T-cell (primary cell): ENCODE measurements around the gene GPR137. TPM values are rescaled to one million over a fixed set of nuclear protein-coding genes. Genes with fewer than 3 reads are reported as not detected.
"Not testable (repeated sequence)": the region's sequence is repeated elsewhere in the genome, so short reads cannot be mapped to it uniquely, and the experiment has no call there.

Source experiments
- ATAC-seq, 4 experiments: fragments of 200-7000 bp in 3 of 4; fragments of 150-1000 bp in 1 of 4; cut with Tn5 transposase; replicated peaks in 1 of 4; 1 replicate in 3 of 4; 2 replicates in 1 of 4; pipeline ENCODE4 v1.10.0; 2021; ENCODE audit warnings: moderate library complexity in 3 of 4, mild to moderate bottlenecking in 2 of 4, moderate number of reproducible peaks in 1 of 4
- CTCF ChIA-PET, 2 donors: fragments of 300-600 bp; sonication (Branson Sonifier 250); formaldehyde crosslinking; loops; one replicate each; lab custom pipeline; 2022; ENCODE audit warnings: antibody characterized with exemption in 2 of 2; lab: Charles Lee
- POLR2A ChIA-PET, 2 donors: fragments of 300-600 bp; sonication (Branson Sonifier 250); formaldehyde crosslinking; loops; one replicate each; lab custom pipeline; 2022; ENCODE audit warnings: antibody characterized with exemption in 2 of 2; lab: Charles Lee
- DNase-seq, 35 experiments: peaks; one replicate each; pipeline versions ENCODE4 v3.0.0 to v3.0.0-alpha.2; 2013 to 2023
- H3K27ac ChIP-seq: one replicate; pipeline ENCODE4 v1.5.1; 2013; ENCODE audit warnings: low read length
- H3K27me3 ChIP-seq, 2 experiments: replicated peaks in 1 of 2; 1 replicate in 1 of 2; 2 replicates in 1 of 2; pipeline versions ENCODE4 v1.6.1 to v1.7.0; 2013; ENCODE audit warnings: low read length in 1 of 2, mixed read lengths in 1 of 2; ENCODE audit not compliant: control insufficient read depth in 2 of 2, insufficient read depth in 2 of 2; ENCODE audit errors: extremely low read depth in 1 of 2
- H3K36me3 ChIP-seq, 2 donors: 1 replicate in 1 of 2; 2 replicates in 1 of 2; pipeline versions ENCODE4 v1.6.1 to v1.7.0; 2013; ENCODE audit warnings: low read length in 1 of 2; ENCODE audit not compliant: control insufficient read depth in 2 of 2, insufficient read depth in 1 of 2; ENCODE audit errors: extremely low read depth in 1 of 2
- H3K4me1 ChIP-seq, 2 experiments: 1 replicate in 1 of 2; 2 replicates in 1 of 2; pipeline versions ENCODE4 v1.6.1 to v1.7.0; 2013; ENCODE audit warnings: low read length in 2 of 2, mixed read lengths in 1 of 2; ENCODE audit not compliant: insufficient read depth in 2 of 2, control insufficient read depth in 1 of 2; ENCODE audit errors: extremely low read depth in 1 of 2
- H3K4me3 ChIP-seq, 2 donors: 1 replicate in 1 of 2; 2 replicates in 1 of 2; pipeline versions ENCODE4 v1.5.1 to v1.7.0; 2013; ENCODE audit warnings: mild to moderate bottlenecking in 2 of 2, low read length in 1 of 2, moderate library complexity in 1 of 2; ENCODE audit not compliant: control insufficient read depth in 1 of 2; ENCODE audit errors: extremely low read depth in 1 of 2
- H3K9me3 ChIP-seq: 2 replicates; pipeline ENCODE4 v1.7.0; 2013
- H3K27ac Mint-ChIP-seq, 2 donors: one replicate each; pipeline ENCODE4 v1.8.0; 2020 to 2021; ENCODE audit warnings: mild to moderate bottlenecking in 2 of 2, mixed read lengths in 2 of 2
- H3K27me3 Mint-ChIP-seq, 2 donors: one replicate each; pipeline ENCODE4 v1.8.0; 2021 to 2022; ENCODE audit warnings: mixed read lengths in 2 of 2
- H3K36me3 Mint-ChIP-seq: one replicate; pipeline ENCODE4 v1.8.0; 2021; ENCODE audit warnings: mixed read lengths
- H3K4me1 Mint-ChIP-seq, 3 donors: one replicate each; pipeline ENCODE4 v1.8.0; 2020 to 2022; ENCODE audit warnings: mixed read lengths in 3 of 3, mild to moderate bottlenecking in 1 of 3
- H3K4me3 Mint-ChIP-seq, 3 donors: one replicate each; pipeline ENCODE4 v1.8.0; 2020 to 2022; ENCODE audit warnings: mild to moderate bottlenecking in 3 of 3, mixed read lengths in 3 of 3, moderate library complexity in 3 of 3
- H3K9me3 Mint-ChIP-seq, 3 donors: one replicate each; pipeline ENCODE4 v1.8.0; 2020 to 2022; ENCODE audit warnings: mixed read lengths in 3 of 3
- WGBS: methylation state at CpG from one replicate; pipeline ENCODE4 v1.1.5; 2013; ENCODE audit warnings: missing lambda C conversion rate; ENCODE audit not compliant: insufficient coverage; 5-methylcytosine and 5-hydroxymethylcytosine counted together
- total RNA-seq, 35 experiments: library from RNA in 6 of 35; stranded (reverse) in 6 of 35; fragments of 120-200 nt in 1 of 35; gene quantifications; one replicate each; pipeline versions ENCODE4 v1.2.1 to v1.2.4 and lab custom pipeline; 2013 to 2026

Gene GPR137
- total RNA-seq, 5 donors from 2014 or later (not counting 1 experiment from before 2014, with no cell fraction given) = 31.0 to 39.8 (median 34.2) TPM

DNA sequence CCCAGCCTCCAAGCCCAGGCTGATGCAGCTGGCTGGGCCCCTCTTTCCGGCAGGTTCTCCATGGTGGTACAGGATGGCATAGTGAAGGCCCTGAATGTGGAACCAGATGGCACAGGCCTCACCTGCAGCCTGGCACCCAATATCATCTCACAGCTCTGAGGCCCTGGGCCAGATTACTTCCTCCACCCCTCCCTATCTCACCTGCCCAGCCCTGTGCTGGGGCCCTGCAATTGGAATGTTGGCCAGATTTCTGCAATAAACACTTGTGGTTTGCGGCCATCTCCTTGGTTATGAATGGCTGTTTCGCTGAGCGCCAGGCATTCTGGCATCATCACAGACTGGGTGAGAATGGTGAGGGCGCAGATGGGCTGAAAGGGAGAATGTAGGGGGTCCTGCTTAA, 35.9 kb downstream of the GPR137 start:
- H3K27ac Mint-ChIP-seq = no peak overlapping the region
- peaks cover 19 to 45% (median 30%) of the 10 kb centered on the region in 3 donors for H3K4me1 Mint-ChIP-seq
- no peak for DNase-seq

DNA sequence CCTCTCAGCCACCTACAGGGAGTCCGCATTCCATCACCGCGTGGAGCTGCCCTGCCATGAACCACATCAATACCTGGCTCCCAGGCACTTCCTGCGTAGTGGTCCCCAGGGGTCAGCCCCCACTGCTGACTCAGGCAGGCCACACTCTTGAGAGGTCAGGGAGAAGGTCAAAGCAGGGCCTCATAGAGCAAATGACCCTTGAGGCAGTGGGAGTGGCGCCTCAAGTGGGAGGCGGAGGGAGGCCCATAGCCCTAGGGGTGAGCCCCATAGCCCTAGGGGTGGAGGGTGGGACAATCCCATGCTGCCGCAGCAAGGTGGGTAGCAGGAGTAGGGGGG, 37.2 kb downstream of the GPR137 start:
- Histone ChIP-seq H3K27ac (no peak overlapping the region), H3K36me3 (peaks cover 6 to 22% of the 10 kb centered on the region in 2 donors), H3K9me3 (no peaks in the 10 kb centered on the region), H3K4me1 (peaks cover 2 to 17% of the 10 kb centered on the region in 2 experiments), H3K27me3 (no peaks in the 10 kb centered on the region), H3K4me3 (no peak overlapping the region)
- ChIA-PET POLR2A (no interaction called here), CTCF (no interaction called here)
- H3K27me3 Mint-ChIP-seq = no peaks in the 10 kb centered on the region
- 90% methylated on average over 6 of the region's 7 CpGs for WGBS
- no peak overlapping the region for H3K27ac Mint-ChIP-seq
- peaks cover 15% of the 10 kb centered on the region for H3K36me3 Mint-ChIP-seq
- DNase-seq (no peak), ATAC-seq (no peak)
- peaks cover 13 to 32% (median 19%) of the 10 kb centered on the region in 3 donors for H3K4me1 Mint-ChIP-seq
- H3K9me3 Mint-ChIP-seq = no peaks in the 10 kb centered on the region
- no peak overlapping the region for H3K4me3 Mint-ChIP-seq

More for the DNA sequence above, 35.9 kb downstream of the GPR137 start:
- Mint-ChIP-seq H3K36me3 (peaks cover 15% of the 10 kb centered on the region), H3K9me3 (no peaks in the 10 kb centered on the region), H3K4me3 (no peak overlapping the region), H3K27me3 (no peaks in the 10 kb centered on the region)
- H3K4me1 ChIP-seq = peaks cover 2 to 29% of the 10 kb centered on the region in 2 experiments
- no peak overlapping the region for H3K27ac ChIP-seq
- H3K36me3 ChIP-seq = peaks cover 6 to 22% of the 10 kb centered on the region in 2 donors
- H3K4me3 ChIP-seq = no peak overlapping the region
- POLR2A ChIA-PET = no interaction called here
- CTCF ChIA-PET = no interaction called here
- H3K9me3 ChIP-seq = no peaks in the 10 kb centered on the region
- 100% methylated on average over 1 of the region's 5 CpGs for WGBS
- H3K27me3 ChIP-seq = no peaks in the 10 kb centered on the region
- no peak for ATAC-seq

DNA sequence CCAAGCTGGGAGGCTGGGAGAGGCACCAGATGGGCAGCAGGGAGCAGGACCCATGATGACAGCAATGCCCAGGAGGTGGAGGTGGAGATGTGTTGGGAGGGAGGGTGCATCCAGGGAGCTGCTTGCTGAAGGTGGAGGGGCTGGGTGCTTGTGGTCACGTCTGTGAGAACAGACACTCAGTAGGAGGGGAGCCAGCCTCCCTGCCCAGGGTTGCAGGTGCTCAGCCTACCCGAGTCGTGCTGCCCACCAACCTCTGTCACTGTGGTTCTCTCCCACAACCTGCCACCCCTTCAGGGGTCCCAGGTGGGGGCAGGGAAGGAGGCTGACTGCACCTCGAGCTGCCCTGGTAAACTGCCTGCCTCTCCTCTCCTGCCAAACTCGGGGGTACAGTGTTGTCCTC, 37.7 kb downstream of the GPR137 start:
- Histone ChIP-seq H3K27me3 (no peaks in the 10 kb centered on the region), H3K9me3 (no peaks in the 10 kb centered on the region), H3K4me3 (no peak overlapping the region), H3K4me1 (peaks cover 2 to 13% of the 10 kb centered on the region in 2 experiments), H3K27ac (no peak overlapping the region), H3K36me3 (peaks cover 6 to 22% of the 10 kb centered on the region in 2 donors)
- Mint-ChIP-seq H3K9me3 (no peaks in the 10 kb centered on the region), H3K27me3 (no peaks in the 10 kb centered on the region), H3K4me1 (peaks cover 9 to 27% (median 17%) of the 10 kb centered on the region in 3 donors), H3K27ac (no peak overlapping the region), H3K36me3 (peaks cover 15% of the 10 kb centered on the region), H3K4me3 (no peak overlapping the region)
- ChIA-PET POLR2A (no interaction called here), CTCF (interaction anchor here in 1 of 2 donors (1.1 kb wide), 1 partner anchor 54 kb away, joined by 3 read pairs; no protein-coding TSS in a partner anchor)
- no peak for ATAC-seq
- 20% methylated on average over 2 of the region's 5 CpGs for WGBS
- no peak for DNase-seq

DNA sequence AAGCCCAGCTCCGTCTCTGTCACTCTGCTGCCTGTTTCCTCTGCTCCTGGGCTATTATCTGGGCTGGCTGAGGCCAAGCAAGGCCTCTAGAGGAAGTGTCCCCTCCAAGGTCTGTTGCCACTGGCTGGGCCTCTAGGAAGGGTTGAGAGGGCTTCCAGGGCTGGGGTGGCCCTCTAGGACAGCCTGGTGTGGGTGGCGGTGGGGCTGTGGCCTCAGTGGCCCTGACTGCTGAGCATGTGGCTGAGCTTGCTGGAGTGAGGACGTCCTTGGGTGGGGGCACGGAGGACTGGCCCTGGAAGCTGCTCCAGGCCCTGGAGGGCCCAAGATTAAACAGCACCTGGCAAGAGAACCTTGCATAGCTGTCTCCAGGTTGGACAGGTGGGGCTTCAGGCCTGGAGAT, 38.3 kb downstream of the GPR137 start:
- DNase-seq, POLR2A ChIA-PET, H3K27me3 ChIP-seq, H3K4me3 Mint-ChIP-seq, H3K4me3 ChIP-seq, H3K9me3 ChIP-seq, H3K27ac Mint-ChIP-seq, ATAC-seq, H3K27ac ChIP-seq, H3K9me3 Mint-ChIP-seq, H3K27me3 Mint-ChIP-seq, H3K4me1 ChIP-seq: not testable (repeated sequence)
- peaks cover 6 to 22% of the 10 kb centered on the region in 2 donors for H3K36me3 ChIP-seq
- peaks cover 6 to 21% (median 15%) of the 10 kb centered on the region in 3 donors for H3K4me1 Mint-ChIP-seq
- CTCF ChIA-PET = interaction anchor here in 1 of 2 donors (1.1 kb wide), 1 partner anchor 55 kb away, joined by 3 read pairs; no protein-coding TSS in a partner anchor
- WGBS = 93% methylated on average over 4 of the region's 4 CpGs
- H3K36me3 Mint-ChIP-seq = peaks cover 15% of the 10 kb centered on the region

DNA sequence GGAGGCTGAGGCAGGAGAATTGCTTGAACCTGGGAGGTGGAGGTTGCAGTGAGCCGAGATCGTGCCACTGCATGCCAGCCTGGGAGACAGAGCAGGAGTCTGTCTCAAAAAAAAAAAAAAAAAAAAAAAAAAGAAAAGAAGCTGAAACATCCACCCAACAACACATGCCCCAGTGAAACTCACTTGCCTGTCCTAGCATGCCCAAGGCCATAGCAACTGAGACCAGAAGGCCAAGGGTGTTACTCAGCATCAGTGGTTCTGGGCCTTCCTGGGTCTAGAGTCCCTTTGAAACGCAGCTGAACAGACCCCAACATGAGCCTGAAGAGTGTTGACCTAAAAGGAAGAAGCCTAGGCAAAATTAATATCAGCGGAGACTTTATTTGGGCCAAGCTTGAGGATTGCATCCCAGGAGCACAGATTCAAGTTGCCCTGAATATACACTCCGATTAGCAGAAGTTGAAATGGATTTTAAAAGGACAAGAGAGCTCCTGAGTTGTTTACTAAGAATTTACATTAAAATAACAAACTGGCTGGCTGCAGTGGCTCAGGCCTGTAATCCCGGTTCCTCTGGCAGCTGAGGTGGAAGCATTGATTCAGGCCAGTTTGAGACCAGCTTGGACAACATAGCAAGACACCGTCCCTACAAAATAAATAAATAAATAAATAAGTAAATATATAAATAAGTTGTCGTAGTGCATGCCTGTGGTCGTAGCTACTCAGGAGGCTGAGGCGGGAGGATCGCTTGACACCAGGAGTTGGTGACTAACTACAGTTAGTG, 39.2 kb downstream of the GPR137 start:
- no peaks in the 10 kb centered on the region for H3K27me3 ChIP-seq
- no peaks in the 10 kb centered on the region for H3K4me1 ChIP-seq
- DNase-seq (no peak), ATAC-seq (no peak)
- H3K4me3 ChIP-seq = no peak overlapping the region
- H3K9me3 ChIP-seq = no peaks in the 10 kb centered on the region
- H3K4me3 Mint-ChIP-seq = no peak overlapping the region
- H3K27me3 Mint-ChIP-seq = no peaks in the 10 kb centered on the region
- H3K27ac Mint-ChIP-seq = no peak overlapping the region
- WGBS = 100% methylated on average over 1 of the region's 11 CpGs
- peaks cover 3 to 12% (median 6%) of the 10 kb centered on the region in 3 donors for H3K4me1 Mint-ChIP-seq
- H3K36me3 ChIP-seq = peaks cover 6 to 22% of the 10 kb centered on the region in 2 donors
- POLR2A ChIA-PET = interaction anchor here in 1 of 2 donors (0.7 kb wide), 1 partner anchor 101 kb away, joined by 6 read pairs; no protein-coding TSS in a partner anchor
- peaks cover 15% of the 10 kb centered on the region for H3K36me3 Mint-ChIP-seq
- no peak overlapping the region for H3K27ac ChIP-seq
- CTCF ChIA-PET = no interaction called here
- no peaks in the 10 kb centered on the region for H3K9me3 Mint-ChIP-seq

DNA sequence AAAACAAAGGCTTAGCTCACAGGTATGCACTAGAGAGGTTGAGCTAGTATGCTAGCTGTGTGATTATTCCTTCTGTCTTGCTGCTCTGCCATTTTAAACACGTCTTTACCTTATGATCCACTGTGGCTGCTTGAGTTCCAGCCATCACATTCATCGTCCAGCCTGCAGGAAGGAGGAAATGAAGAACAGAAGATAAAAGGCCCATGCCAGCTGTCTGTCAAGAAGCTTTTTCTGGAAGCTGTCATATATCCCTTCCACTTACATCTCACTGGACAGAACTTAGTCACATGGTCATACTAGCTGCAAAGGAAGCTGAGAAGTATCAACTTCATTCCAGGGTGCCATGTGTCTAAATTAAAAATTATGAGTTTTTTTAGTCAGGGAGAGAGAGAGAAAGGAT, 41.7 kb downstream of the GPR137 start:
- no peak for DNase-seq
- Mint-ChIP-seq H3K27ac (no peak overlapping the region), H3K9me3 (no peaks in the 10 kb centered on the region), H3K4me3 (no peak overlapping the region), H3K36me3 (no peaks in the 10 kb centered on the region), H3K27me3 (no peaks in the 10 kb centered on the region), H3K4me1 (peaks cover 6 to 10% (median 8%) of the 10 kb centered on the region in 3 donors)
- H3K27me3 ChIP-seq = no peaks in the 10 kb centered on the region
- ChIA-PET POLR2A (no interaction called here), CTCF (no interaction called here)
- no peak overlapping the region for H3K27ac ChIP-seq
- H3K4me3 ChIP-seq = no peak overlapping the region
- peaks cover 0 to 16% of the 10 kb centered on the region in 2 experiments for H3K4me1 ChIP-seq
- peaks cover 6% of the 10 kb centered on the region in 2 donors for H3K36me3 ChIP-seq
- ATAC-seq = no peak
- H3K9me3 ChIP-seq = no peaks in the 10 kb centered on the region
- no CpG with 5 or more reads among the region's 2 CpGs for WGBS
